ENCODE data around the gene TLE4. TPM values are rescaled to one million over a fixed set of nuclear protein-coding genes. Genes with fewer than 3 reads are reported as not detected.
A peak's percentile ranks its signal among the peaks of the same experiment; 100 is the strongest.

Gene TLE4
- total and polyA plus RNA-seq, 2 of the 13 experiments (the other 11 are each of a cell fraction or from before 2014, with no cell fraction given) = 2.0 to 2.3 TPM

- TF ChIP-seq ZNF646 (CRISPR knock-in tag; IDR thresholded peaks at IDR 0.05) (no peak), POLR2A (IDR thresholded peaks at IDR 0.05; ENCODE audit: insufficient read depth in 1 of 2, low read depth in 2 of 2, low read length in 2 of 2) (peak; percentile 35 to 89; a peak in 3 of 4 replicates), POLR2G (IDR thresholded peaks at IDR 0.05; ENCODE audit: low read depth, low read length) (0 out of 2 replicates have a peak, but pooled peaks have one; percentile 44), MYC (CRISPR knock-in tag; IDR thresholded peaks at IDR 0.05; ENCODE audit: borderline replicate concordance) (no peak), MXI1 (IDR thresholded peaks at IDR 0.05; ENCODE audit: borderline replicate concordance, low read depth, low read length) (peak; percentile 71; the same call in 2 of the 3 replicates), DMTF1 (CRISPR knock-in tag; IDR thresholded peaks at IDR 0.05) (no peak), NFE2L2 (IDR thresholded peaks at IDR 0.05; ENCODE audit: low read length) (no peak), ZNF564 (CRISPR knock-in tag; IDR thresholded peaks at IDR 0.05) (no peak), ZNF329 (CRISPR knock-in tag; IDR thresholded peaks at IDR 0.05; ENCODE audit: low read depth) (no peak), ATF5 (CRISPR knock-in tag; IDR thresholded peaks at IDR 0.05; ENCODE audit: low read depth) (no peak), STAT5B (CRISPR knock-in tag; IDR thresholded peaks at IDR 0.05) (no peak), SRSF9 (IDR thresholded peaks at IDR 0.05; ENCODE audit: borderline replicate concordance, insufficient read depth, low read depth, low read length, poor library complexity, severe bottlenecking) (no peak), GATAD2A (CRISPR knock-in tag; IDR thresholded peaks at IDR 0.05) (no peak), TAF1 (CRISPR knock-in tag; IDR thresholded peaks at IDR 0.05) (no peak), NCOA1 (CRISPR knock-in tag; IDR thresholded peaks at IDR 0.05) (no peak), ESRRA (CRISPR knock-in tag; IDR thresholded peaks at IDR 0.05; ENCODE audit: low read depth) (no peak), STAT6 (CRISPR knock-in tag; IDR thresholded peaks at IDR 0.05; ENCODE audit: borderline replicate concordance) (no peak)
Measured at GRCh38 chr9:79571309-79572031, at the start of gene TLE4 (continued).

Data from HepG2 (cell line).